A673 (cell line): ENCODE results near the gene DNAJC13. TPM values are rescaled to one million over a fixed set of nuclear protein-coding genes. Genes with fewer than 3 reads are reported as not detected.

Experiments used
- BruUV-seq: library from RNA; stranded (reverse); fragments of 400-500 nt; replicated peaks from 2 replicates; lab custom pipeline; 2021; lab: Mats Ljungman, UMichigan
- CTCF ChIA-PET: fragments of 300-600 bp; sonication (Branson Sonifier 250); formaldehyde crosslinking; loops from one replicate; lab custom pipeline; 2022; ENCODE audit warnings: antibody characterized with exemption; lab: Charles Lee
- POLR2A ChIA-PET: fragments of 300-600 bp; sonication (Branson Sonifier 250); formaldehyde crosslinking; loops from one replicate; lab custom pipeline; 2022; ENCODE audit warnings: antibody characterized with exemption; ENCODE audit not compliant: low non-redundant PET; lab: Charles Lee
- DNase-seq: peaks from one replicate; pipeline ENCODE4 v3.0.0-alpha.2; 2015; ENCODE audit warnings: low spot score
- H3K27ac ChIP-seq: fragments of 200-600 bp; sonication (generic); 2 replicates; pipeline ENCODE4 v1.5.1; 2016; ENCODE audit warnings: mixed run types, low read depth, mild to moderate bottlenecking, mixed read lengths, antibody characterized with exemption, low read length; ENCODE audit not compliant: poor library complexity, severe bottlenecking
- H3K27me3 ChIP-seq: fragments of 200-600 bp; sonication (generic); replicated peaks from 2 replicates; pipeline ENCODE4 v1.6.1; 2017; ENCODE audit warnings: mixed run types, low read depth, mild to moderate bottlenecking, mixed read lengths, antibody characterized with exemption, low read length; ENCODE audit not compliant: insufficient read depth, poor library complexity
- H3K36me3 ChIP-seq: fragments of 200-600 bp; sonication (generic); 2 replicates; pipeline ENCODE4 v1.6.1; 2016; ENCODE audit warnings: mixed run types, mild to moderate bottlenecking, mixed read lengths, antibody characterized with exemption, low read length; ENCODE audit not compliant: insufficient read depth, poor library complexity, severe bottlenecking
- H3K4me1 ChIP-seq: fragments of 200-600 bp; sonication (generic); 2 replicates; pipeline ENCODE4 v1.6.1; 2017; ENCODE audit warnings: mixed run types, mild to moderate bottlenecking, mixed read lengths, antibody characterized with exemption, low read length; ENCODE audit not compliant: insufficient read depth, poor library complexity, severe bottlenecking
- H3K4me3 ChIP-seq: fragments of 200-600 bp; sonication (generic); 2 replicates; pipeline ENCODE4 v1.5.1; 2016; ENCODE audit warnings: low read depth, mixed run types, mild to moderate bottlenecking, mixed read lengths, low read length; ENCODE audit not compliant: poor library complexity, severe bottlenecking
- H3K9me3 ChIP-seq: fragments of 200-600 bp; sonication (generic); 2 replicates; pipeline ENCODE4 v1.6.1; 2016; ENCODE audit warnings: mixed run types, low read depth, mild to moderate bottlenecking, mixed read lengths, antibody characterized with exemption, low read length; ENCODE audit not compliant: poor library complexity, severe bottlenecking
- EZH2 ChIP-seq: fragments of 200-600 bp; sonication (generic); IDR thresholded peaks from 2 replicates; pipeline ENCODE4 v1.6.1; 2017; ENCODE audit warnings: borderline replicate concordance, low read depth, mild to moderate bottlenecking, mixed read lengths, antibody characterized with exemption, low read length; ENCODE audit not compliant: poor library complexity, severe bottlenecking
- intact Hi-C: fragments of 100-400 bp; cut with micrococcal nuclease; formaldehyde crosslinking; loops from one replicate; pipeline ENCODE4 v1.10.0; 2022; ENCODE audit not compliant: unreplicated experiment
- total RNA-seq: library from RNA; stranded (reverse); gene quantifications from 2 replicates; pipeline ENCODE4 v1.2.3, GENCODE V29; 2021
- TF ChIP-seq, protein P1 (sequence below): fragments of 300-800, 200-600 bp; sonication (generic); conservative IDR thresholded peaks from 2 replicates; pipeline ENCODE4 v1.5.1; 2017; ENCODE audit warnings: low read depth, mild to moderate bottlenecking, antibody characterized with exemption, low read length, moderate library complexity, mixed read lengths

DNAJC13 gene
- total RNA-seq, 1 experiment from 2014 or later, result 46.0 TPM

DNA sequence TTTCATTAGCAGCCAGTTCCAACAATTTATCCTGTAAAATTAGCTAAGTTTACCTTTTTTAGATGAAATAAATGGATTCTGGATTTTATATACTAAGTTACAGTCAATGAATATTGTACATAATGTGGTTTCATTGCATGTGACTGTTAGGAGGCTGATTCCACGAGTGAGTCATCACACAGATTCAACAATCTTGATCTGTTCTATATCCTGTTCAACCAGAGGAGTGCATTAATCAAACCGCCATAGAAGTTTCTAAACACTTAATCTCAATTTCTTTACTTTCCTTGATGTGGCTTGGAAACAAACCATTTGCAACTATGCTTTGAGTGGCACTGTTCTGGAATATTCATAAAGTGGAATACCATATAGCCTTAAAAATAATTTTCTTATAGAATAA is 15.3 kb downstream of the DNAJC13 start:
- ChIA-PET POLR2A (interaction anchor here (0.6 kb wide), 1 partner anchor 82 kb away, joined by 4 read pairs; no protein-coding TSS in a partner anchor), CTCF (no interaction called here)
- H3K27me3 ChIP-seq, result no peaks in the 10 kb centered on the region
- peaks cover 31% of the 10 kb centered on the region for H3K4me1 ChIP-seq
- H3K36me3 ChIP-seq, result no peaks in the 10 kb centered on the region
- intact Hi-C loops, result no loop called here
- no peak overlapping the region for H3K4me3 ChIP-seq
- peak overlapping the region; percentile 39 for H3K27ac ChIP-seq
- H3K9me3 ChIP-seq, result no peaks in the 10 kb centered on the region
- peak; percentile 64 for DNase-seq
- BruUV-seq, result no TSS peak
- TF ChIP-seq EZH2, result no peak
- TF ChIP-seq, protein P1, sequence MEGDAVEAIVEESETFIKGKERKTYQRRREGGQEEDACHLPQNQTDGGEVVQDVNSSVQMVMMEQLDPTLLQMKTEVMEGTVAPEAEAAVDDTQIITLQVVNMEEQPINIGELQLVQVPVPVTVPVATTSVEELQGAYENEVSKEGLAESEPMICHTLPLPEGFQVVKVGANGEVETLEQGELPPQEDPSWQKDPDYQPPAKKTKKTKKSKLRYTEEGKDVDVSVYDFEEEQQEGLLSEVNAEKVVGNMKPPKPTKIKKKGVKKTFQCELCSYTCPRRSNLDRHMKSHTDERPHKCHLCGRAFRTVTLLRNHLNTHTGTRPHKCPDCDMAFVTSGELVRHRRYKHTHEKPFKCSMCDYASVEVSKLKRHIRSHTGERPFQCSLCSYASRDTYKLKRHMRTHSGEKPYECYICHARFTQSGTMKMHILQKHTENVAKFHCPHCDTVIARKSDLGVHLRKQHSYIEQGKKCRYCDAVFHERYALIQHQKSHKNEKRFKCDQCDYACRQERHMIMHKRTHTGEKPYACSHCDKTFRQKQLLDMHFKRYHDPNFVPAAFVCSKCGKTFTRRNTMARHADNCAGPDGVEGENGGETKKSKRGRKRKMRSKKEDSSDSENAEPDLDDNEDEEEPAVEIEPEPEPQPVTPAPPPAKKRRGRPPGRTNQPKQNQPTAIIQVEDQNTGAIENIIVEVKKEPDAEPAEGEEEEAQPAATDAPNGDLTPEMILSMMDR, result no peak

DNA sequence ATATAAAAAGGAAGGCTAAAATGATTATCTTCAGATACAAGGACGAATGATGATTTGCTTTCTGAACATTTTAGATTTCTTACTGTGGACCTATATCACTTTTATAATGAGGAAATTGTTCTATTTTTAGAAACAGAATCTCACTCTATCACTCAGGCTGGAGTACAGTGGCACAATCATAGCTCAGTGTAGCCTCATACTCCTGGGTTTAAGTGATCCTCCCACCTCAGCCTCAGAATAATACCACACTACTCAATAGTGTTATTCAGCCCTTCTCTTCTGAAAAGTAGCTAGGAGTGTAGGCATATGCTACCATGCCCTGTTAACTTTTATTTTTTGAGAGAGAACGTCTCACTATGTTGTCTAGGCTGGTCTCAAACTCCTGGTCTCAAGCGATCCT is 15.8 kb downstream of the DNAJC13 start:
- no peaks in the 10 kb centered on the region for H3K9me3 ChIP-seq
- CTCF ChIA-PET, result no interaction called here
- H3K36me3 ChIP-seq, result no peaks in the 10 kb centered on the region
- H3K27ac ChIP-seq, result no peak overlapping the region
- POLR2A ChIA-PET, result no interaction called here
- no peak for DNase-seq
- no peak overlapping the region for H3K4me3 ChIP-seq
- no peaks in the 10 kb centered on the region for H3K27me3 ChIP-seq
- BruUV-seq, result no TSS peak
- intact Hi-C loops, result no loop called here
- peaks cover 31% of the 10 kb centered on the region for H3K4me1 ChIP-seq
- TF ChIP-seq EZH2, result no peak
- TF ChIP-seq, protein P1, result no peak

DNA sequence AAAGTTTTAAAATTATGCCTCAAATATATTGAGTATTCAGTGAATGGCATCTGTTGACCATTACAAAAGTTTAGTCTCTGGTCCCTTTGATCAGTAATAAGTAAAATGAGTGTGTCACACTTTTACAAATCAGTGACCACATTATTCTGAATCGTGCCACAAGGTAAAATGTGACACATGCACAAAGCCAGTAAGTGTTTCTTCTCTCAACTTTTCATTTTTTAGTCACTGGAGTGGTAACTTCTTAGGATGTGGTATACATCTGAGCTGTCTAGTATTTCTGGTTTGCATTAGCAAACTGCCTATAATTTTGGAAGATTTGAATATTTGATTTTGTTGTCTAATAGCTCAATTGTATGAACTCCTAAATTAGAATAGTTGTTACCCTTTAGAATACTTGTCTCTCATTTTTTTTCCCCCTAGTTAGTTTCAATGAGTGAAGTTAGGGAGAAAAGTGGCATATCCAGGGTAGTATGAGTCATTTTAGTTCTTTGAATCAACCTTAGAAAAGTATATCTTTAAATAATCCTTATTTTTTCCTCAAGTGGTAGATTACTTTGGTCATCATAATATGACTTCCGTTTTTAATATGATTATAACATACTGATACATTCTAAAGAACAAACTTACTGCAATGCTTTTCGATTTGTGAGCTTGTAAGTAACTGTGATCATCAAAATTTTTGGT is 18.1 kb downstream of the DNAJC13 start:
- H3K9me3 ChIP-seq, result no peaks in the 10 kb centered on the region
- ChIA-PET CTCF (no interaction called here), POLR2A (no interaction called here)
- peaks cover 31% of the 10 kb centered on the region for H3K4me1 ChIP-seq
- peak overlapping the region; percentile 66 for H3K27ac ChIP-seq
- DNase-seq, result no peak
- no peaks in the 10 kb centered on the region for H3K27me3 ChIP-seq
- no TSS peak for BruUV-seq
- intact Hi-C loops, result no loop called here
- TF ChIP-seq, protein P1, result no peak
- no peak for TF ChIP-seq EZH2
- no peak overlapping the region for H3K4me3 ChIP-seq
- H3K36me3 ChIP-seq, result no peaks in the 10 kb centered on the region
